Measurements from ENCODE around the gene ZNF619.
A peak's percentile ranks its signal among the peaks of the same experiment; 100 is the strongest.

ZNF619 gene

GRCh38 chr3:40468018-40468417, 8.9 kb upstream of the ZNF619 start:
- Histone ChIP-seq H3K4me1 (ENCODE audit: control insufficient read depth, insufficient read depth, low read length) (no peaks in the 10 kb centered on the region), H3K9ac (ENCODE audit: low read length) (no peak overlapping the region), H3K4me3 (ENCODE audit: low read length) (no peak overlapping the region), H3K36me3 (ENCODE audit: control insufficient read depth, insufficient read depth, low read length, severe bottlenecking) (peaks cover 25% of the 10 kb centered on the region), H3K9me3 (ENCODE audit: control insufficient read depth, low read length) (no peaks in the 10 kb centered on the region), H3K27me3 (replicated peaks; ENCODE audit: control insufficient read depth, insufficient read depth, low read length) (no peaks in the 10 kb centered on the region)
- no peak for DNase-seq (ENCODE audit: low read depth)

- Histone ChIP-seq H3K9me3 (ENCODE audit: control insufficient read depth, low read length) (no peaks in the 10 kb centered on the region), H3K9ac (ENCODE audit: low read length) (no peak overlapping the region), H3K4me3 (ENCODE audit: low read length) (no peak overlapping the region), H3K4me1 (ENCODE audit: control insufficient read depth, insufficient read depth, low read length) (no peaks in the 10 kb centered on the region), H3K27me3 (replicated peaks; ENCODE audit: control insufficient read depth, insufficient read depth, low read length) (no peaks in the 10 kb centered on the region), H3K36me3 (ENCODE audit: control insufficient read depth, insufficient read depth, low read length, severe bottlenecking) (peaks cover 6% of the 10 kb centered on the region)
- no peak for DNase-seq (ENCODE audit: low read depth)
Observed at GRCh38 chr3:40470701-40471100, 6.2 kb upstream of the ZNF619 start.

- Histone ChIP-seq H3K4me1 (ENCODE audit: control insufficient read depth, insufficient read depth, low read length) (peaks cover 7% of the 10 kb centered on the region), H3K27me3 (replicated peaks; ENCODE audit: control insufficient read depth, insufficient read depth, low read length) (no peaks in the 10 kb centered on the region), H3K36me3 (ENCODE audit: control insufficient read depth, insufficient read depth, low read length, severe bottlenecking) (peaks cover 20% of the 10 kb centered on the region), H3K9ac (ENCODE audit: low read length) (peak overlapping the region; percentile 94), H3K4me3 (ENCODE audit: low read length) (peak overlapping the region; percentile 92), H3K9me3 (ENCODE audit: control insufficient read depth, low read length) (no peaks in the 10 kb centered on the region)
- DNase-seq (ENCODE audit: low read depth), result peak; percentile 10
Observed at GRCh38 chr3:40477666-40478065, 744 bp downstream of the ZNF619 start.

GRCh38 chr3:40487172-40487571, 10.2 kb downstream of the ZNF619 start:
- Histone ChIP-seq H3K4me3 (ENCODE audit: low read length) (peak overlapping the region; percentile 45), H3K36me3 (ENCODE audit: control insufficient read depth, insufficient read depth, low read length, severe bottlenecking) (peaks cover 26% of the 10 kb centered on the region), H3K4me1 (ENCODE audit: control insufficient read depth, insufficient read depth, low read length) (no peaks in the 10 kb centered on the region), H3K9ac (ENCODE audit: low read length) (no peak overlapping the region), H3K9me3 (ENCODE audit: control insufficient read depth, low read length) (peaks cover 19% of the 10 kb centered on the region), H3K27me3 (replicated peaks; ENCODE audit: control insufficient read depth, insufficient read depth, low read length) (no peaks in the 10 kb centered on the region)
- no peak for DNase-seq (ENCODE audit: low read depth)

- H3K9me3 ChIP-seq (ENCODE audit: control insufficient read depth, low read length), result peaks cover 19% of the 10 kb centered on the region
- DNase-seq (ENCODE audit: low read depth), result peak; percentile 33
- H3K4me1 ChIP-seq (ENCODE audit: control insufficient read depth, insufficient read depth, low read length), result peaks cover 12% of the 10 kb centered on the region
- H3K4me3 ChIP-seq (ENCODE audit: low read length), result no peak overlapping the region
- H3K9ac ChIP-seq (ENCODE audit: low read length), result no peak overlapping the region
- H3K36me3 ChIP-seq (ENCODE audit: control insufficient read depth, insufficient read depth, low read length, severe bottlenecking), result peaks cover 17% of the 10 kb centered on the region
- H3K27me3 ChIP-seq (replicated peaks; ENCODE audit: control insufficient read depth, insufficient read depth, low read length), result no peaks in the 10 kb centered on the region
Observed at GRCh38 chr3:40490916-40491315, 14.0 kb downstream of the ZNF619 start.

DNA sequence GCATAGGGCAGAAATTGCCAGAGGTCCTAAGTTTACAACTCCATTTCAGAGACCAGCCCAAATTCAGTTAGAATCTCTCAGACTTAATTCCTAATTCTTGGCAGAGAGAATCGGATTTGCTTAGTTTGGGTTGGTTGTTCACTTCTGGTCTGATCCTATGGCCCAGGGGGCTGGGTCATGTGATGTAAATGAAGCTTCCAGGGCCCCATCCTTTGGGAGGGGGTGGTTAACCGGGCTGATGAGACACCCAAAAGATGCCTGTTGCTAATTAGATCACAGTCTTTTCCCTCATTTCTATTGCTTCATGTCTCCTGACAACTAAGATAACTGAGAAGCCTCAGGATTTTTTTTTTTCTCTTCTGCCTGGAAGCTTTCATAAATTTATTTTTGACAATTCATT, 17.8 kb downstream of the ZNF619 start:
- H3K27me3 ChIP-seq (replicated peaks; ENCODE audit: control insufficient read depth, insufficient read depth, low read length), result no peaks in the 10 kb centered on the region
- no peaks in the 10 kb centered on the region for H3K9me3 ChIP-seq (ENCODE audit: control insufficient read depth, low read length)
- no peaks in the 10 kb centered on the region for H3K36me3 ChIP-seq (ENCODE audit: control insufficient read depth, insufficient read depth, low read length, severe bottlenecking)
- H3K9ac ChIP-seq (ENCODE audit: low read length), result peak overlapping the region; percentile 5
- no peak for DNase-seq (ENCODE audit: low read depth)
- no peak overlapping the region for H3K4me3 ChIP-seq (ENCODE audit: low read length)
- H3K4me1 ChIP-seq (ENCODE audit: control insufficient read depth, insufficient read depth, low read length), result peaks cover 12% of the 10 kb centered on the region

GRCh38 chr3:40497288-40497687, 20.4 kb downstream of the ZNF619 start:
- no peak for DNase-seq (ENCODE audit: low read depth)
- Histone ChIP-seq H3K4me1 (ENCODE audit: control insufficient read depth, insufficient read depth, low read length) (peaks cover 12% of the 10 kb centered on the region), H3K4me3 (ENCODE audit: low read length) (no peak overlapping the region), H3K27me3 (replicated peaks; ENCODE audit: control insufficient read depth, insufficient read depth, low read length) (no peaks in the 10 kb centered on the region), H3K36me3 (ENCODE audit: control insufficient read depth, insufficient read depth, low read length, severe bottlenecking) (no peaks in the 10 kb centered on the region), H3K9ac (ENCODE audit: low read length) (no peak overlapping the region), H3K9me3 (ENCODE audit: control insufficient read depth, low read length) (no peaks in the 10 kb centered on the region)

DNA sequence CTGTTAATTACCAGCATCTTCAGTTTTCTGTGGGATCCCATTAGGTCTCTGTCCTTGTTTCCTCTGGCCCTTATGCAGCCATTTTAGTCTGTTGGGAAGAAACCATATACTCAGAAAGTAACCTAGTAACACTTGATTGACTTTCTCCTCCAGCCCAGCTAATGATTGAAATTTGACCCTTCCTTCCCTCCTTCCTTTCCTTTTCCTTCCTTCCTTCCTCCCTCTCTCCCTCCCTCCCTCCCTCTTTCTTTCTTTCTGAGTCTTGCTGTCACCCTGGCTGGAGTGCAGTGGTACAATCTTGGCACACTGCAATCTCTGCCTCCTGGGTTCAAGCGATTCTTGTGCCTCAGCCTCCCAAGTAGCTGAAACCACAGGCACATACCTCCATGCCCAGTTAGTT, 23.0 kb downstream of the ZNF619 start:
- no peak for DNase-seq (ENCODE audit: low read depth)
- Histone ChIP-seq H3K36me3 (ENCODE audit: control insufficient read depth, insufficient read depth, low read length, severe bottlenecking) (no peaks in the 10 kb centered on the region), H3K4me1 (ENCODE audit: control insufficient read depth, insufficient read depth, low read length) (peaks cover 14% of the 10 kb centered on the region), H3K9ac (ENCODE audit: low read length) (no peak overlapping the region), H3K9me3 (ENCODE audit: control insufficient read depth, low read length) (no peaks in the 10 kb centered on the region), H3K4me3 (ENCODE audit: low read length) (no peak overlapping the region), H3K27me3 (replicated peaks; ENCODE audit: control insufficient read depth, insufficient read depth, low read length) (no peaks in the 10 kb centered on the region)

GRCh38 chr3:40502034-40502433, 25.1 kb downstream of the ZNF619 start:
- no peak overlapping the region for H3K9ac ChIP-seq (ENCODE audit: low read length)
- H3K27me3 ChIP-seq (replicated peaks; ENCODE audit: control insufficient read depth, insufficient read depth, low read length), result no peaks in the 10 kb centered on the region
- H3K9me3 ChIP-seq (ENCODE audit: control insufficient read depth, low read length), result no peaks in the 10 kb centered on the region
- H3K36me3 ChIP-seq (ENCODE audit: control insufficient read depth, insufficient read depth, low read length, severe bottlenecking), result no peaks in the 10 kb centered on the region
- no peak overlapping the region for H3K4me3 ChIP-seq (ENCODE audit: low read length)
- no peak for DNase-seq (ENCODE audit: low read depth)
- H3K4me1 ChIP-seq (ENCODE audit: control insufficient read depth, insufficient read depth, low read length), result peaks cover 20% of the 10 kb centered on the region

DNA sequence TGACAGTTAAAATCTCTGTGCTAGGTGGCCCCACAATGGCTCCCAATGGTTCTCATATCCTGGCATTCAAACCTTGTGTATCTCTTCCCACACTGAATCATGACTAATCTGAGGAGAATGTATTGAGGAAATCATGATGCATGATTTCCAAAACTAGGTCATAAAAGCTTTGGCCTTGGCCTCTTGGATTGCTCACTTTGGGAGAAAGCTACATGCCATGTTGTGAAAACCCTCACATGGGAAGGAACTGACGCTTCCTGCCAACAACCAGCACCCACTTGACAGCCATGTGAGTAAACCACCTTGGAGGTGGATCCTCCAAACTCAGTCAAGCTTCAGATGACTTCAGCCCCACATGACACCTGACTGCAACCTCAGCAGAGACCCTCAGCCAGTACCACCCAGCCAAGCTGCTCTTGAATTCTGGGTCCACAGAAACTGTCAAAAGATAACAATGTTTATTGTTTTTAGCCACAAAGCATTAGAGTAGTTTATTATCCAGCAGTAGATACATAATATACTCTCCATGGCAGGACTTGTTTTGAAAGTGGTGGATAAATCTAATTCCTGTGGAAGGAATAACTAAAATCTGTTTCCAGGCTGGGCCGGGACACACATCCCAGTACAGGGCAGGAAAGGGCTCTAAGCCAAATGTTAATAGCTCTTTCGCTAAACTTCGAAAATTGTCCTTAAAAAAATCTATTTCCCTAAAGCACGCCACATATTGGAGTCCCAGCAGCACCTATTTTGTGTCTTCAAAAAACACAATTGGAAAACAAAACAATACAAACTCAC, 27.9 kb downstream of the ZNF619 start:
- Histone ChIP-seq H3K27me3 (replicated peaks; ENCODE audit: control insufficient read depth, insufficient read depth, low read length) (no peaks in the 10 kb centered on the region), H3K36me3 (ENCODE audit: control insufficient read depth, insufficient read depth, low read length, severe bottlenecking) (no peaks in the 10 kb centered on the region), H3K4me1 (ENCODE audit: control insufficient read depth, insufficient read depth, low read length) (peaks cover 20% of the 10 kb centered on the region), H3K4me3 (ENCODE audit: low read length) (peak overlapping the region; percentile 87), H3K9ac (ENCODE audit: low read length) (no peak overlapping the region), H3K9me3 (ENCODE audit: control insufficient read depth, low read length) (no peaks in the 10 kb centered on the region)
- peak; percentile 78 for DNase-seq (ENCODE audit: low read depth)

DNA sequence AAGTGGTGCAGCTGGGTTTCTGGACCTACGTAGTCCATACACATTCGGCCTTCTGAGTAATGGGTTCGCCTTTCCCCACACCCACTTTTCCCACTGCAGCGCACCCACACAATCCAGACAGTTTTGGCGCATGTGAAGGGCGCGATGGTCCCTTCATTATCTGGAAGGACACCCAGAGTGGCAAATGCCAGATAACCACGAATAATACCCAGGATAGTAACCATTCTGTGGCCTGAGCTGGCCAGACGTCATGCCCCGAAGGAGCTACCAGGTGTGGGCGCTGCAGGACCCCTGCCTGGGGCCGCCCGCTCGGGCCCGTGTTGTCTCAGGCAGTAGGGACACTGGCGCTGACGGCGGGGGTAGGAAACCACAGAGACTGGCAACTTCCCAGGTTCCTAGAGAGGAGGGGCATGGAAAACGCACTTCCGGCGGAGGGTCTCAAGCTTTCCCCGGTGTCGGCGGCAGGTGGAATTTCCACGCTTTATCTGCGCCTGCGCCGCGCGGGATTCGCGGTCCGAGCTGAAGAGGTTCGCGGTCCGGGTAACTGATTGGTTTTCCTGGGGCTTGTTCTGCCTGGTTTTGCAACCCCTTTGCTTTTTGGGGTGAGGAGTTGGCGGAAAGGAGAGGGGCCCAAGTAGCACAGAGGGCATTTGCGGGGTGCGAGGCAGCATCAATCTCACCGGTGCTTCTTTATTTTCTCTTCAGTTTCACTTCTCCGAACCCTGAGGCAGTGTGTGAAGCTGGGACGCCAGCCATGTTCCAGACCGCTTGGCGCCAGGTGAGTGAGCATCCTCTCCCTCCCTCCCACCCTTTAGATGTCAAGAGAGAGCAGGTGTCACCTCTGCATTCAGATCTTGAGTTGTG, 28.9 kb downstream of the ZNF619 start, which contains the start of gene ZNF620:
Gene ZNF620 (plus strand): TSS at position 441 of the 864 bp plus-strand sequence. CDS start 314 bp downstream, at position 755.
- H3K4me3 ChIP-seq (ENCODE audit: low read length), result peak within 1 kb of the TSS; percentile 87
- H3K27me3 ChIP-seq (replicated peaks; ENCODE audit: control insufficient read depth, insufficient read depth, low read length), result no peaks in the 10 kb centered on the region
- no peaks in the 10 kb centered on the region for H3K9me3 ChIP-seq (ENCODE audit: control insufficient read depth, low read length)
- peaks cover 20% of the 10 kb centered on the region for H3K4me1 ChIP-seq (ENCODE audit: control insufficient read depth, insufficient read depth, low read length)
- H3K36me3 ChIP-seq (ENCODE audit: control insufficient read depth, insufficient read depth, low read length, severe bottlenecking), result no peaks in the 10 kb centered on the region
- peak; percentile 52 for DNase-seq (ENCODE audit: low read depth)
- peak within 1 kb of the TSS; percentile 70 for H3K9ac ChIP-seq (ENCODE audit: low read length)

Measured in adipocyte (in vitro differentiated cells).